ENCODE data around the gene KSR2. TPM values are rescaled to one million over a fixed set of nuclear protein-coding genes. Genes with fewer than 3 reads are reported as not detected.

KSR2 gene
- total and polyA plus RNA-seq, 10 of the 15 experiments (the other 5 are each of a cell fraction or from before 2014, with no cell fraction given), result under 0.01 to 1.5 (median 0.01) TPM; not detected in 3

DNA sequence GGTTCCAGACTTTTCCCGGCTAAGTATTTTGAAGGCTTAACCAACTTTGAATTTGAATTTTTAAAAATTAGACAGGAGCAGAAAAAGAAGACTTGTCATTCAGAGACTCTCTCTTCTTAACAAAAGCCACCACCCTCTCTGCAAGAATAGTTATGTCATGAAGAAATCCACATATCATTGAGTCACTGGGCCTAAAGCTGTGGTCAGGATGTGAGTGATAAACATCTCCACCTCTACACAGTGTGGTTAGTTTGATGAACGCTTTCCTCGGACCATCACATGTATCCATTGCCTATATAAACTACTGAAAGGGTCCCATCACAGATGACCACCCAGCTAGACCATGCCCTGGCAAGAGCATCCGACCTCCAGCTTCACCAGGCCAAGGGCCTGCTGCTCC lies 226.1 kb downstream of the KSR2 start (continued):
- TF ChIP-seq USF1 (IDR thresholded peaks at IDR 0.05; ENCODE audit: borderline replicate concordance, extremely low read length, insufficient read depth, low read depth, low read length), result no peak
- TF ChIP-seq HDAC2 (IDR thresholded peaks at IDR 0.05), result no peak
- no peak for TF ChIP-seq WRNIP1 (IDR thresholded peaks at IDR 0.05; ENCODE audit: borderline replicate concordance, low read depth, low read length)
- TF ChIP-seq, protein P1, sequence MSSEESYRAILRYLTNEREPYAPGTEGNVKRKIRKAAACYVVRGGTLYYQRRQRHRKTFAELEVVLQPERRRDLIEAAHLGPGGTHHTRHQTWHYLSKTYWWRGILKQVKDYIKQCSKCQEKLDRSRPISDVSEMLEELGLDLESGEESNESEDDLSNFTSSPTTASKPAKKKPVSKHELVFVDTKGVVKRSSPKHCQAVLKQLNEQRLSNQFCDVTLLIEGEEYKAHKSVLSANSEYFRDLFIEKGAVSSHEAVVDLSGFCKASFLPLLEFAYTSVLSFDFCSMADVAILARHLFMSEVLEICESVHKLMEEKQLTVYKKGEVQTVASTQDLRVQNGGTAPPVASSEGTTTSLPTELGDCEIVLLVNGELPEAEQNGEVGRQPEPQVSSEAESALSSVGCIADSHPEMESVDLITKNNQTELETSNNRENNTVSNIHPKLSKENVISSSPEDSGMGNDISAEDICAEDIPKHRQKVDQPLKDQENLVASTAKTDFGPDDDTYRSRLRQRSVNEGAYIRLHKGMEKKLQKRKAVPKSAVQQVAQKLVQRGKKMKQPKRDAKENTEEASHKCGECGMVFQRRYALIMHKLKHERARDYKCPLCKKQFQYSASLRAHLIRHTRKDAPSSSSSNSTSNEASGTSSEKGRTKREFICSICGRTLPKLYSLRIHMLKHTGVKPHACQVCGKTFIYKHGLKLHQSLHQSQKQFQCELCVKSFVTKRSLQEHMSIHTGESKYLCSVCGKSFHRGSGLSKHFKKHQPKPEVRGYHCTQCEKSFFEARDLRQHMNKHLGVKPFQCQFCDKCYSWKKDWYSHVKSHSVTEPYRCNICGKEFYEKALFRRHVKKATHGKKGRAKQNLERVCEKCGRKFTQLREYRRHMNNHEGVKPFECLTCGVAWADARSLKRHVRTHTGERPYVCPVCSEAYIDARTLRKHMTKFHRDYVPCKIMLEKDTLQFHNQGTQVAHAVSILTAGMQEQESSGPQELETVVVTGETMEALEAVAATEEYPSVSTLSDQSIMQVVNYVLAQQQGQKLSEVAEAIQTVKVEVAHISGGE (CRISPR knock-in tag; IDR thresholded peaks at IDR 0.05), result no peak

GRCh38 chr12:117738233-117738632 lies 230.6 kb downstream of the KSR2 start:
- in situ Hi-C loops (cut with MboI), result no loop called here

More at GRCh38 chr12:117738233-117738632, 230.6 kb downstream of the KSR2 start:
- DNase-seq (ENCODE audit: low read depth, low spot score) (no peak), FAIRE-seq (no peak), ATAC-seq (no peak)
- RAD21 ChIA-PET (ENCODE audit: unreplicated experiment), result no interaction called here
- SMC1A ChIA-PET (ENCODE audit: uncharacterized antibody, unreplicated experiment), result no interaction called here
- 83% methylated on average over 6 of the region's 6 CpGs for WGBS (ENCODE audit: insufficient coverage, insufficient replicate concordance, low lambda C conversion rate, missing lambda C conversion rate)
- no peaks in the 10 kb centered on the region for H3K36me3 ChIP-seq (ENCODE audit: control insufficient read depth in 2 of 2, insufficient read depth in 2 of 2, low read length in 1 of 2)
- POLR2A ChIA-PET, result no interaction called here
- H3K4me2 ChIP-seq (ENCODE audit: control insufficient read depth, insufficient read depth), result no peak overlapping the region
- intact Hi-C loops (cut with micrococcal nuclease; ENCODE audit: unreplicated experiment), result no loop called here
- BruUV-seq (replicated peaks), result no TSS peak
- no peak overlapping the region for H3K9ac ChIP-seq (ENCODE audit: control insufficient read depth, insufficient read depth, low read length)
- H3K9me3 ChIP-seq (replicated peaks; ENCODE audit: control insufficient read depth, insufficient read depth, low read length), result no peaks in the 10 kb centered on the region
- no peak overlapping the region for H3K27ac ChIP-seq (ENCODE audit: control insufficient read depth, insufficient read depth)
- no peak overlapping the region for H2AFZ ChIP-seq (ENCODE audit: control insufficient read depth, low read depth, low read length)
- H4K20me1 ChIP-seq (ENCODE audit: control insufficient read depth, insufficient read depth), result no peaks in the 10 kb centered on the region
- TF ChIP-seq EGR1 (IDR thresholded peaks at IDR 0.05; ENCODE audit: borderline replicate concordance in 1 of 2, low read depth in 2 of 2, low read length in 2 of 2) (no peak), IKZF1 (conservative IDR thresholded peaks at IDR 0.05) (no peak), IRF3 (IDR thresholded peaks at IDR 0.05) (no peak), ZZZ3 (IDR thresholded peaks at IDR 0.05; ENCODE audit: control insufficient read depth, insufficient read length, low read depth) (no peak), MXI1 (IDR thresholded peaks at IDR 0.05; ENCODE audit: low read depth, low read length) (no peak), ESRRA (IDR thresholded peaks at IDR 0.05; ENCODE audit: low read length) (no peak), RAD51 (IDR thresholded peaks at IDR 0.05) (no peak), RB1 (IDR thresholded peaks at IDR 0.05; ENCODE audit: borderline replicate concordance) (no peak), ZSCAN29 (IDR thresholded peaks at IDR 0.05) (no peak), BRCA1 (IDR thresholded peaks at IDR 0.05; ENCODE audit: low read depth, low read length) (no peak), BACH1 (IDR thresholded peaks at IDR 0.05; ENCODE audit: borderline replicate concordance) (no peak), CHD1 (IDR thresholded peaks at IDR 0.05; ENCODE audit: low read depth, low read length) (no peak)
- TF ChIP-seq, protein P2, sequence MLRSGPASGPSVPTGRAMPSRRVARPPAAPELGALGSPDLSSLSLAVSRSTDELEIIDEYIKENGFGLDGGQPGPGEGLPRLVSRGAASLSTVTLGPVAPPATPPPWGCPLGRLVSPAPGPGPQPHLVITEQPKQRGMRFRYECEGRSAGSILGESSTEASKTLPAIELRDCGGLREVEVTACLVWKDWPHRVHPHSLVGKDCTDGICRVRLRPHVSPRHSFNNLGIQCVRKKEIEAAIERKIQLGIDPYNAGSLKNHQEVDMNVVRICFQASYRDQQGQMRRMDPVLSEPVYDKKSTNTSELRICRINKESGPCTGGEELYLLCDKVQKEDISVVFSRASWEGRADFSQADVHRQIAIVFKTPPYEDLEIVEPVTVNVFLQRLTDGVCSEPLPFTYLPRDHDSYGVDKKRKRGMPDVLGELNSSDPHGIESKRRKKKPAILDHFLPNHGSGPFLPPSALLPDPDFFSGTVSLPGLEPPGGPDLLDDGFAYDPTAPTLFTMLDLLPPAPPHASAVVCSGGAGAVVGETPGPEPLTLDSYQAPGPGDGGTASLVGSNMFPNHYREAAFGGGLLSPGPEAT (IDR thresholded peaks at IDR 0.05; ENCODE audit: low read depth), result no peak
- H3K27me3 ChIP-seq (replicated peaks in 1 of 2; ENCODE audit: control insufficient read depth in 2 of 2, insufficient read depth in 2 of 2, low read length in 1 of 2), result no peaks in the 10 kb centered on the region; a peak in 1 of 4 replicates
- H3K79me2 ChIP-seq (ENCODE audit: control insufficient read depth, insufficient read depth, low read length), result no peaks in the 10 kb centered on the region
- no peaks in the 10 kb centered on the region for H3K4me1 ChIP-seq (ENCODE audit: control insufficient read depth, insufficient read depth, low read length)
- CTCF ChIA-PET, result no interaction called here
- H3K4me3 ChIP-seq, result no peak overlapping the region

Measured in GM12878 (cell line).